Large intestine (tissue), 3 donors: ENCODE data around the gene MTA1. TPM values are rescaled to one million over a fixed set of nuclear protein-coding genes. Genes with fewer than 3 reads are reported as not detected.
A peak's percentile ranks its signal among the peaks of the same experiment; 100 is the strongest.

Source experiments
- DNase-seq, 2 donors: peaks; one replicate each; pipeline versions ENCODE4 v3.0.0 to v3.0.0-alpha.2; 2013
- H3K27ac ChIP-seq: one replicate; pipeline ENCODE4 v1.5.1; 2013; ENCODE audit warnings: low read length
- H3K27me3 ChIP-seq: 2 replicates; pipeline ENCODE4 v1.6.1; 2013; ENCODE audit warnings: low read length; ENCODE audit not compliant: control insufficient read depth, insufficient read depth
- H3K36me3 ChIP-seq: 2 replicates; pipeline ENCODE4 v1.6.1; 2013; ENCODE audit warnings: low read length; ENCODE audit not compliant: control insufficient read depth, insufficient read depth
- H3K4me1 ChIP-seq: one replicate; pipeline ENCODE4 v1.6.1; 2013; ENCODE audit warnings: low read length; ENCODE audit not compliant: control insufficient read depth, insufficient read depth
- H3K4me3 ChIP-seq: one replicate; pipeline ENCODE4 v1.5.1; 2013; ENCODE audit warnings: low read length
- H3K9me3 ChIP-seq: one replicate; pipeline ENCODE4 v1.6.1; 2013; ENCODE audit warnings: mild to moderate bottlenecking, low read depth, low read length, moderate library complexity; ENCODE audit not compliant: control insufficient read depth
- WGBS: methylation state at CpG from one replicate; pipeline ENCODE4 v1.1.5; 2013; ENCODE audit warnings: low lambda C conversion rate; ENCODE audit not compliant: insufficient coverage; 5-methylcytosine and 5-hydroxymethylcytosine counted together
- polyA plus RNA-seq: library from polyadenylated mRNA; unstranded; fragments of 120-200 nt; gene quantifications from one replicate; pipeline ENCODE4 v1.2.1, GENCODE V29; 2013

Gene MTA1
- polyA plus RNA-seq, 1 donor, result 109 TPM

DNA sequence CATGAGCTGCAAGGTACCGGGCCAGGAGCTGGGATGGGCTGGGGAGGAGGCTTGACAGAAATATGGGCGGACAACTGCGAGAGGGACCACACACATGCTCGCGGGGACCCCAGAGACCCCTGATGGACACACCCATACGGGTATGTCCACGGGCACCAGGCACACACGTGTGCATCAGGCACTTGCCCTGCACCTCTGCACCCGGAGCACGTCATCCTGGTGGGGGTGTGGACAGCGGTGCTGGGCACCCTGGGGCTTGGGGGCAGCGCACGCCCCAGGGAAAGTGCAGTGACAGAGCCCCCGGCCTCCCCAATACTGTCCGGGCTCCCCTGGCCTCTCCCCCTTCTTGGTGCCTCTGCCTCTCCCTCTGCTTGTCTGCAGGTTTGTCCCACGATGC, 65.4 kb downstream of the MTA1 start:
- Histone ChIP-seq H3K4me3 (no peak overlapping the region), H3K36me3 (no peaks in the 10 kb centered on the region), H3K27me3 (peaks cover 37% of the 10 kb centered on the region), H3K27ac (no peak overlapping the region), H3K4me1 (peaks cover 83% of the 10 kb centered on the region), H3K9me3 (peaks cover 6% of the 10 kb centered on the region)
- DNase-seq, result no peak
- WGBS, result no CpG with 5 or more reads among the region's 16 CpGs

DNA sequence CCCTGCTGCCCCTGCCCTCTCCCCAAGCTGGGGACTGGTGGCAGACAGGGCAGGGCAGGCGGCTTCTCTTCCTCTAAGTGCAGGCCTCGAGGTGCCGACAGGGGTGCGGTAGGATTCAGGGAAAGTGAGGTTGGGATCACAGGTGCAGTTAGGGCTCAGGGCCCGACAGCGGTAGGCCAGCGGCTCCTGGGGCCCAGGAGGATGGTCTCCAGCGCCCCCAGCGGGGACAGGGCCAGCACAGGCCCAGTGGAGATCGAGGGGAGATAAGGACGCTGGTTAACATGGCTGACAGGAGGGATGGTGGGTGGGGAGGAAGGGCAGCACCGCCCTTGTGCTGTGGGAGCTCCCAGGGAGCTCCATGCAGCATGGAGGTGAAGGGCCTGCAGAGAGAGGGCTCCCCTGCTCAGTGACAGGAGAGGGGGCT, 66.1 kb downstream of the MTA1 start:
- no CpG with 5 or more reads among the region's 12 CpGs for WGBS
- peak in 1 of 2 donors; percentile 64 for DNase-seq
- Histone ChIP-seq H3K27me3 (peaks cover 31% of the 10 kb centered on the region), H3K4me1 (peaks cover 77% of the 10 kb centered on the region), H3K9me3 (peaks cover 6% of the 10 kb centered on the region), H3K4me3 (no peak overlapping the region), H3K36me3 (no peaks in the 10 kb centered on the region), H3K27ac (no peak overlapping the region)

GRCh38 chr14:105486163-105486973, 66.7 kb downstream of the MTA1 start, which contains the start of gene CRIP1:
Gene CRIP1, plus strand, starts transcription at chr14:105486886. Its CDS starts 374 bp downstream, at chr14:105487260.
- peaks cover 71% of the 10 kb centered on the region for H3K4me1 ChIP-seq
- peak within 1 kb of the TSS; percentile 55 for H3K4me3 ChIP-seq
- WGBS, result no CpG with 5 or more reads among the region's 56 CpGs
- peaks cover 31% of the 10 kb centered on the region for H3K27me3 ChIP-seq
- H3K27ac ChIP-seq, result peak within 1 kb of the TSS; percentile 58
- peaks cover 6% of the 10 kb centered on the region for H3K9me3 ChIP-seq
- DNase-seq, result no peak
- H3K36me3 ChIP-seq, result no peaks in the 10 kb centered on the region

DNA sequence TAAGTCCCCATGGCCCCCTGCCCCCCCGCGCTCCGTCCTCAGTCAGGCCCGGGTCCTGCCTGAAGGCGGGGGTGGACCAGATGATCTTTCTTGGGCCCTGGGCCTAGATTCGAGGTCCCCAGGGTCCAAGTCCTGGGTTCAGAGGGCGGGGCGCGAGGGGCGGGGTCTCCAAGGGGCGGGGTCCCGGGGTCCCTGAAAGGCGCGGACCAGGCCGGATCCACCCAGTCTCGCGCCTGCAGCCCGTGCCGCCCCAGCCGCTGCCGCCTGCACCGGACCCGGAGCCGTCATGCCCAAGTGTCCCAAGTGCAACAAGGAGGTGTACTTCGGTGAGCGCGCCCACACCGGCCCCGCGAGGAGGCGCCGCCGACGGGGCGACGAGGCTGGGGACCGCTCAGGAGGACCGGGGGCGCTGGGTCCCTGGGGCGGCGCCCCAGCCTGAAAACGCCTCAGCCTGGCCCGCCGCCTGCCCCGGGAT, 67.4 kb downstream of the MTA1 start:
- Histone ChIP-seq H3K4me3 (peak overlapping the region; percentile 55), H3K4me1 (peaks cover 66% of the 10 kb centered on the region), H3K9me3 (peaks cover 6% of the 10 kb centered on the region), H3K27me3 (peaks cover 31% of the 10 kb centered on the region), H3K36me3 (no peaks in the 10 kb centered on the region), H3K27ac (peak overlapping the region; percentile 51)
- WGBS, result no CpG with 5 or more reads among the region's 45 CpGs
- peak in 1 of 2 donors; percentile 78 for DNase-seq

GRCh38 chr14:105487449-105487985, 67.9 kb downstream of the MTA1 start:
- peak overlapping the region; percentile 58 for H3K27ac ChIP-seq
- peaks cover 61% of the 10 kb centered on the region for H3K4me1 ChIP-seq
- peak in 1 of 2 donors; percentile 60 for DNase-seq
- peak overlapping the region; percentile 55 for H3K4me3 ChIP-seq
- peaks cover 31% of the 10 kb centered on the region for H3K27me3 ChIP-seq
- peaks cover 6% of the 10 kb centered on the region for H3K9me3 ChIP-seq
- no peaks in the 10 kb centered on the region for H3K36me3 ChIP-seq
- WGBS, result no CpG with 5 or more reads among the region's 48 CpGs

DNA sequence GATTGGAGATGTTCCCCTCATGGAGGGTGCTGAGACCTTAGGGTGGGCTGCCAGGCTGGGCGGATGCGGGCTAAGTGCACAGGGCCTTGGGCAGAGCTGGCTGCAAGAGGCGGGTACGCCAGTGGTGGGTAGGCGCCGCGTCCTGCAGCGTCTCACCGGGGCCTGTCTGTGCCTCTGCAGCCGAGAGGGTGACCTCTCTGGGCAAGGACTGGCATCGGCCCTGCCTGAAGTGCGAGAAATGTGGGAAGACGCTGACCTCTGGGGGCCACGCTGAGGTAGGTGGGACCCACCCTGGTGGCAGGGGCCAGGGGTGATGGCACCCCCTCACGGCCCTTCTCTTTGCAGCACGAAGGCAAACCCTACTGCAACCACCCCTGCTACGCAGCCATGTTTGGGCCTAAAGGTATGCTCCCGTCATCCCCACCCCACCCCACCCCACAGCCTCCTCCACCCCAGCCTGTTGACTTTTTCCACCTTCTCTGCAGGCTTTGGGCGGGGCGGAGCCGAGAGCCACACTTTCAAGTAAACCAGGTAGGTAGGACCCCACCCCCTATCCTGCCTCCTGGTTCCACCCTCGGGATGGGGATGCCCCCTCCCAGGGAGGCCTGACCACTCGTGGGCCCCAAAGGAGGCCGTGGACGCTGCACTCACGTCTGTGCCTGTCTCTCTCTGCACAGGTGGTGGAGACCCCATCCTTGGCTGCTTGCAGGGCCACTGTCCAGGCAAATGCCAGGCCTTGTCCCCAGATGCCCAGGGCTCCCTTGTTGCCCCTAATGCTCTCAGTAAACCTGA, 68.6 kb downstream of the MTA1 start:
- WGBS, result no CpG with 5 or more reads among the region's 26 CpGs
- Histone ChIP-seq H3K4me3 (peak overlapping the region; percentile 55), H3K27me3 (peaks cover 31% of the 10 kb centered on the region), H3K27ac (peak overlapping the region; percentile 58), H3K9me3 (peaks cover 6% of the 10 kb centered on the region), H3K36me3 (no peaks in the 10 kb centered on the region), H3K4me1 (peaks cover 54% of the 10 kb centered on the region)
- no peak for DNase-seq

DNA sequence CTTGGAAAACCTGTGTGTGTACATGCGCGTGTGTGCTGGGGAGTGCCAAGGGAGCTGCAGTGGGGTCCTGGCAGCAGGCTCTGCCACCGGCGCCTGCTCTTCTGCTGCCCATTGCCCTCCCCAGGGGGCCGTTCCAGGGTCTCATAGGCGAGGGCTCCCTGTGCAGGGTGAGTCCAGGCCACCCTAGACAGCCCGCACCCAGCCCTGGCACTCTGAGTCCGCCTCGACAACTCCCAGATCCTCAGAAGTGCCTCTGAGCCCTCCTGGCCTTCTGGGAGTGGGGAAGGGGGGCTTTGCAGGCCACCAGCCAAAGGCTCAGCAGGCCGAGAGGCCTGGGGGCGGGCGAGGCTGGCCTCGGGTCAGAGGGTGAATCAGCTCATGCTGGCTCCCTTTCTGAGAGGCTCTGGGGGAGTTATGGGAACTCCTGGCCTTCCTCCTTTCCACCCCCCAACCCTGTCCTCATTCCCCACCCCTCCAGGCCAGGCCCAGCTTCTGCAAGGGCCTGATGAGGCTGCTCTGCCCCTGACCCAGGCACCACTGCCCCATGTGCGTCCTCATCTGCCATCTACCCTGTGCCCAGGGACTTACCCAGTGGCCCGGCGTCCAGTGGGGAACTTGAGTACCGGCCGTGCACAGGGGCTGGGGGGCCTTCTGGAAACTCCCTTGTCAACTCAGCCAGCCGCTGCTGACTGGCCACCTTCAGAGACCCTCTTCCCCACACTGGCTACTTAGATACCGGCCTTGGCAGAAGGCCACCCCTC, 69.3 kb downstream of the MTA1 start:
- DNase-seq, result no peak
- Histone ChIP-seq H3K27ac (peak overlapping the region; percentile 79), H3K36me3 (no peaks in the 10 kb centered on the region), H3K4me3 (no peak overlapping the region), H3K4me1 (peaks cover 46% of the 10 kb centered on the region), H3K9me3 (peaks cover 6% of the 10 kb centered on the region), H3K27me3 (peaks cover 31% of the 10 kb centered on the region)
- no CpG with 5 or more reads among the region's 20 CpGs for WGBS

DNA sequence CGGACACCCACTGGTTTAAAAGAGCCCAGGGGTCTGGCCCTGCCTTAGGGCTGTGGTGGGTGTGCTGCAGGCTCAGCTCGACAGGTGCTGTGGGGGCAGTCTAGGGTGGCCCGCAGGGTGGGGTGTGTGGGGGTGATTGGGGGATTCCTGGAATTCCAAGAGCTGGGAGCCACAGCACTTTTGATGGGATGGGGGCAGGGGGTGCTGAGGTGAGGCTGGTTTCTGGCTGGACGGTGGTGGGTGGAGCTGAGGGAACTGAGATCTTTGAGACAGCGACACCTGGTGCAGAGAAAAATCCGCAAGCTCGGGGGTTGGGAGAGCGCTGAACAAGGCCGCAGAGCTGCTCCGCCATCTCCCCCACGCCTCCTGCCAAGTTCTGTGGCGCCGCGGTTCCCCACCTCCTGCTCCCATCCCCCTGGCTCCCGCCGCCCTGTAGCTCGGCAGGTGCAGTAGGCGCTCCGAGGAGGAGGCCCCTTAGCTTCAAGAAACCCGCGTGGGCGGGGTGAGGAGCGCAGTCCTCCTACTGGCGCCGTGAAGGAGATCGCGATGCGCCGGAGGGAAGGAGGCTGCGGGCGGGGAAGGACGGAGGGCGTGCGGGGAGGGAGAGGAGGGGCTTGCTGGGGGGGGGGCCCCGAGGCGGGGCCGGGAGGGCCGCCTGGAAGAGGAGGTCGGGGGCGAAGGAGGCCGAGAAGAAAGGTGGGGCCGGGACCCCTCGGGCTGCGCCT, 70.1 kb downstream of the MTA1 start:
- Histone ChIP-seq H3K36me3 (no peaks in the 10 kb centered on the region), H3K27me3 (peaks cover 31% of the 10 kb centered on the region), H3K4me3 (peak overlapping the region; percentile 64), H3K4me1 (peaks cover 39% of the 10 kb centered on the region), H3K9me3 (peaks cover 6% of the 10 kb centered on the region), H3K27ac (peak overlapping the region; percentile 79)
- WGBS, result no CpG with 5 or more reads among the region's 44 CpGs
- DNase-seq, result peak; percentile 89 to 93

DNA sequence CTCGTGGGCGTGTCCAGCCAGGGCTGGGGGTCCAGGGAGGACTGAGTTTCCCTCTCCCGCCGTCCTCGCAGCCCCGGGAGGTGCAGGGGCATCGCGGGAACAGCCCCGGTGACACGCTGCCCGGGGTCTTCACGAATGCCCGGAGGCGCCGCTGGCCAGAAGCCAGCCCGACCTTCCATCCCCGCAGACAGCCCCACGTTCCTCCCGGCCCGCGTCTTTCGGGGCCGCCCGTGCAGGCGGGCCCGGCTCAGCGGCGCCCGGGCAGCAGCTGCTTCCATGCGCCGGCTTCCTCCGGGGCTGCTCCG, 70.6 kb downstream of the MTA1 start:
- Histone ChIP-seq H3K4me3 (peak overlapping the region; percentile 64), H3K27me3 (peaks cover 27% of the 10 kb centered on the region), H3K36me3 (no peaks in the 10 kb centered on the region), H3K4me1 (peaks cover 35% of the 10 kb centered on the region), H3K9me3 (peaks cover 6% of the 10 kb centered on the region), H3K27ac (peak overlapping the region; percentile 79)
- WGBS, result no CpG with 5 or more reads among the region's 33 CpGs
- DNase-seq, result no peak
